ENCODE results near the gene ASCC1.

ASCC1 gene

DNA sequence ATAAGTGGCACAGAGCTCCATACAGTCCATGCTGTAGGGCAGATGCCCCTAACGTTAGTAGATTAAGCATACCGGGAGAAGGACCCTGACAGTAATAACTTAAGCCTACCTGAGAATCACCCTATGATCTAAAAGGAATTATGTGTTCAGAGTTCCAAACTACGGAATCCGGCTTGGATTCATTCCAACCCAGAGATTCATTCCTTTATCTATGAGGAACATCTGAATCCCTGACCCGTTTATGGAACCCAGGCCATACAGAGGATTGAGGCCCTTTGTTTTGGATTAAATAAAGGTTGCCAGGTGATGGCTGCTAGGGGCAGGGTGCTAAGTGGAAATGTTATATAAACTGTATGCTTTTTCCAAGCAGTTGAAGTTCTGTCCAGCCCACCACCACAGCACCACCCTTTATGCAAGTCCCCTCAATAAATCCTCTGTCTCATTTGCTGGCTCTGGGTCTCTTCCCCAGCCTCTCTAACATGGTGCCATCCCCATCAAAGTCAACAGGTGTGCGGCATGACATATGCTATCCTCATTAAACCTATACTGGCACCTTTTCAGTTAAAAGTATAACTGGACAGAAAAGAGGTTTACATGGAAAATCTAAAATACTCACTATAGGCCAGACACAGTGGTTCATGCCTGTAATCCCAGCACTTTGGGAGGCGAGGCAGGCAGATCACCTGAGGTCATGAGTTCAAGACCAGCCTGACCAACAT is 9.4 kb downstream of the ASCC1 start:
- peaks cover 50% of the 10 kb centered on the region for H3K36me3 ChIP-seq (ENCODE audit: insufficient read depth, low read length)
- H3K4me3 ChIP-seq (ENCODE audit: low read depth in 1 of 2, low read length in 2 of 2): no peak overlapping the region

DNA sequence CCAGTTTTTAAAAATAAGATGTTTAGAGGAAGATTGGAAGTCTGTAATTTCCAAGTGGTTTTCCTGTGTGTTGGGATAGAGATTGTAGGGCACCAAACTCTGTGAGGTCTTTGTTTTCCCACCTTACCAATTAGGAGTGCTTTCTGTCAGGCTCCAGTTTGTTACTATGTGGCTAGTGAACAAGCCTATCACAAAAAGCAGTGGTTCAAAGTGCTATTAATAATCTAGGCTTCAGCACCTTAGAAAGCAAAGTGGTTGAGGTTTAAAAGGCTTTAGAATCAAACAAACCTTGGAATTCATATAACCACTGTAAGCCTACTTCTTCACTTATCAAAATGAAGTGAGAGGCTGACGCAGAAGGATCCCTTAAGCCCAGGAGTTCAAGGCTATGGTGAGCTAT is 11.4 kb downstream of the ASCC1 start:
- H3K4me3 ChIP-seq (ENCODE audit: low read depth in 1 of 2, low read length in 2 of 2): no peak overlapping the region
- DNase-seq (no peak), ATAC-seq (ENCODE audit: insufficient read depth, low read depth) (no peak)
- no peaks in the 10 kb centered on the region for H4K20me1 ChIP-seq (ENCODE audit: insufficient read depth, low read length)
- H3K9me3 ChIP-seq (ENCODE audit: insufficient read depth, low read length, severe bottlenecking): no peaks in the 10 kb centered on the region
- H3K4me1 ChIP-seq (ENCODE audit: insufficient read depth, low read length): peaks cover 17% of the 10 kb centered on the region
- H3K9ac ChIP-seq (ENCODE audit: low read depth, low read length): no peak overlapping the region
- no peak for TF ChIP-seq EZH2 (IDR thresholded peaks at IDR 0.05; ENCODE audit: borderline replicate concordance, low read depth, low read length, severe bottlenecking)
- TF ChIP-seq, protein P1, sequence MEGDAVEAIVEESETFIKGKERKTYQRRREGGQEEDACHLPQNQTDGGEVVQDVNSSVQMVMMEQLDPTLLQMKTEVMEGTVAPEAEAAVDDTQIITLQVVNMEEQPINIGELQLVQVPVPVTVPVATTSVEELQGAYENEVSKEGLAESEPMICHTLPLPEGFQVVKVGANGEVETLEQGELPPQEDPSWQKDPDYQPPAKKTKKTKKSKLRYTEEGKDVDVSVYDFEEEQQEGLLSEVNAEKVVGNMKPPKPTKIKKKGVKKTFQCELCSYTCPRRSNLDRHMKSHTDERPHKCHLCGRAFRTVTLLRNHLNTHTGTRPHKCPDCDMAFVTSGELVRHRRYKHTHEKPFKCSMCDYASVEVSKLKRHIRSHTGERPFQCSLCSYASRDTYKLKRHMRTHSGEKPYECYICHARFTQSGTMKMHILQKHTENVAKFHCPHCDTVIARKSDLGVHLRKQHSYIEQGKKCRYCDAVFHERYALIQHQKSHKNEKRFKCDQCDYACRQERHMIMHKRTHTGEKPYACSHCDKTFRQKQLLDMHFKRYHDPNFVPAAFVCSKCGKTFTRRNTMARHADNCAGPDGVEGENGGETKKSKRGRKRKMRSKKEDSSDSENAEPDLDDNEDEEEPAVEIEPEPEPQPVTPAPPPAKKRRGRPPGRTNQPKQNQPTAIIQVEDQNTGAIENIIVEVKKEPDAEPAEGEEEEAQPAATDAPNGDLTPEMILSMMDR (IDR thresholded peaks at IDR 0.05; ENCODE audit: borderline replicate concordance, extremely low read depth, low read length, poor library complexity, severe bottlenecking): no peak
- peaks cover 50% of the 10 kb centered on the region for H3K36me3 ChIP-seq (ENCODE audit: insufficient read depth, low read length)
- no peaks in the 10 kb centered on the region for H3K79me2 ChIP-seq (ENCODE audit: insufficient read depth, low read length)
- H3K27ac ChIP-seq (ENCODE audit: low read length): no peak overlapping the region
- H3K4me2 ChIP-seq (ENCODE audit: insufficient read depth, low read length): no peak overlapping the region
- no peaks in the 10 kb centered on the region for H3K27me3 ChIP-seq (ENCODE audit: insufficient read depth, low read length, poor library complexity)
- H2AFZ ChIP-seq (ENCODE audit: low read depth, low read length): no peak overlapping the region

More for the DNA sequence above, 9.4 kb downstream of the ASCC1 start:
- DNase-seq (no peak), ATAC-seq (ENCODE audit: insufficient read depth, low read depth) (no peak)
- Histone ChIP-seq H3K79me2 (ENCODE audit: insufficient read depth, low read length) (no peaks in the 10 kb centered on the region), H4K20me1 (ENCODE audit: insufficient read depth, low read length) (no peaks in the 10 kb centered on the region), H3K4me1 (ENCODE audit: insufficient read depth, low read length) (peaks cover 22% of the 10 kb centered on the region), H3K4me2 (ENCODE audit: insufficient read depth, low read length) (no peak overlapping the region), H2AFZ (ENCODE audit: low read depth, low read length) (no peak overlapping the region), H3K9me3 (ENCODE audit: insufficient read depth, low read length, severe bottlenecking) (no peaks in the 10 kb centered on the region), H3K27ac (ENCODE audit: low read length) (no peak overlapping the region), H3K9ac (ENCODE audit: low read depth, low read length) (no peak overlapping the region), H3K27me3 (ENCODE audit: insufficient read depth, low read length, poor library complexity) (no peaks in the 10 kb centered on the region)
- TF ChIP-seq EZH2 (IDR thresholded peaks at IDR 0.05; ENCODE audit: borderline replicate concordance, low read depth, low read length, severe bottlenecking): no peak
- TF ChIP-seq, protein P1 (IDR thresholded peaks at IDR 0.05; ENCODE audit: borderline replicate concordance, extremely low read depth, low read length, poor library complexity, severe bottlenecking): no peak

DNA sequence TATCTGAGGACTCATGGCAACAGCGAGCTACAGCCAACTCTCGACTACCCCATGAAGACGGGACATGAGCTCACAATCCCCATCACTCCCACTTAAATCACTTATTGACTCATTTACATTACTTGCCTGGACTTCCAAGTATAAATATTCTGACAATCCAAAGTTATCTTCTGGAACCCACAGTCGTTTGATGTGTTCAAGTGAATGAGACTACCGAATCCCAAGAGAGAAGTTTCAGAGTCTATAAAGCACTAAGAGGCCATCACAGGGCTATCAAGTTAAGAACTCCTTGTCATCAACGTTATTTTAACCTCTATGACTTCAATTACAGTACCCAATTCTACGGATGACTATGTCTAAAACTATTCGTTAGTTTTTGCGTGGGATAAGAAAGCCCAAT is 11.8 kb downstream of the ASCC1 start:
- no peak for DNase-seq
- peaks cover 12% of the 10 kb centered on the region for H3K4me1 ChIP-seq (ENCODE audit: insufficient read depth, low read length)
- H3K36me3 ChIP-seq (ENCODE audit: insufficient read depth, low read length): peaks cover 45% of the 10 kb centered on the region
- H3K79me2 ChIP-seq (ENCODE audit: insufficient read depth, low read length): no peaks in the 10 kb centered on the region
- H2AFZ ChIP-seq (ENCODE audit: low read depth, low read length): no peak overlapping the region
- no peak overlapping the region for H3K9ac ChIP-seq (ENCODE audit: low read depth, low read length)
- H3K27ac ChIP-seq (ENCODE audit: low read length): no peak overlapping the region
- H3K27me3 ChIP-seq (ENCODE audit: insufficient read depth, low read length, poor library complexity): no peaks in the 10 kb centered on the region
- no peak overlapping the region for H3K4me2 ChIP-seq (ENCODE audit: insufficient read depth, low read length)
- TF ChIP-seq, protein P1 (IDR thresholded peaks at IDR 0.05; ENCODE audit: borderline replicate concordance, extremely low read depth, low read length, poor library complexity, severe bottlenecking): no peak
- no peaks in the 10 kb centered on the region for H4K20me1 ChIP-seq (ENCODE audit: insufficient read depth, low read length)
- H3K9me3 ChIP-seq (ENCODE audit: insufficient read depth, low read length, severe bottlenecking): no peaks in the 10 kb centered on the region
- no peak for ATAC-seq (ENCODE audit: insufficient read depth, low read depth)
- no peak overlapping the region for H3K4me3 ChIP-seq (ENCODE audit: low read depth in 1 of 2, low read length in 2 of 2)

Measured in DND-41 (cell line).